ENCODE measurements around the gene GYPA. TPM values are rescaled to one million over a fixed set of nuclear protein-coding genes. Genes with fewer than 3 reads are reported as not detected.
A peak's percentile ranks its signal among the peaks of the same experiment; 100 is the strongest.
"Not testable (repeated sequence)": the region's sequence is repeated elsewhere in the genome, so short reads cannot be mapped to it uniquely, and the experiment has no call there.

GYPA gene
- total and polyA plus RNA-seq, 2 experiments from 2014 or later, result not detected

DNA sequence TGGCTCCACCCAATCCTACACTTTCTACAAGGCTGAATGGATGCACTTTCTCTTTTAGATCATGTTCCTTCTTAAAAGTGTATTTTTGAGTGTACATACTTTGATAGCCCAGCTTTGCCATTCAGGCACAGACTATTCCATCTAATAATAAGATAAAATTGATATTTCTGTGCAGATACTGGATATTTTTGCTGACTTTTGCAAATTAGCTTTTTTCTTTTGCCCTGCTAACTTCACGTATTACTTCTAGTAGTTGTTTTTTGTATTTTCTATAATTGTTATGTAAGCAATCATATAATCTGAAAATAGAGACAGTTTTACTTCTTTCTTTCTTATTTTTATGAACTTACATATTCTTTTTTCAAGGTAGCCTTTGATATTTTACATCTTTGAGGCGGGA, 13.5 kb upstream of the GYPA start:
- no peaks in the 10 kb centered on the region for H3K4me1 Mint-ChIP-seq
- H4K20me1 ChIP-seq (replicated peaks; ENCODE audit: insufficient read depth), result no peaks in the 10 kb centered on the region
- H3K79me2 ChIP-seq (replicated peaks; ENCODE audit: insufficient read depth), result no peaks in the 10 kb centered on the region
- H2AFZ ChIP-seq, result no peak overlapping the region
- no peaks in the 10 kb centered on the region for H3K4me1 ChIP-seq (ENCODE audit: insufficient read depth)
- H3K36me3 ChIP-seq (ENCODE audit: insufficient read depth), result no peaks in the 10 kb centered on the region
- H3K4me3 ChIP-seq, result no peak overlapping the region
- H3K27me3 ChIP-seq (ENCODE audit: insufficient read depth), result no peaks in the 10 kb centered on the region
- H3K27ac Mint-ChIP-seq, result no peak overlapping the region
- peaks cover 10% of the 10 kb centered on the region for H3K27me3 Mint-ChIP-seq (ENCODE audit: insufficient read depth, low read depth, poor library complexity)
- DNase-seq (ENCODE audit: low spot score) (no peak), ATAC-seq (no peak)
- no peaks in the 10 kb centered on the region for H3F3A ChIP-seq (replicated peaks; ENCODE audit: low read depth)
- H3K9me3 Mint-ChIP-seq, result peaks cover 66% of the 10 kb centered on the region
- no peak overlapping the region for H3K4me2 ChIP-seq
- H3K4me3 Mint-ChIP-seq, result no peak overlapping the region
- TF ChIP-seq STAT1 (IDR thresholded peaks at IDR 0.05; ENCODE audit: unreplicated experiment), result no peak
- TF ChIP-seq ZNF114 (CRISPR knock-in tag; IDR thresholded peaks at IDR 0.05), result no peak
- H3K9me2 ChIP-seq (ENCODE audit: insufficient read depth), result no peaks in the 10 kb centered on the region
- peaks cover 22% of the 10 kb centered on the region for H3K36me3 Mint-ChIP-seq (ENCODE audit: low read depth)
- H3K27ac ChIP-seq (ENCODE audit: low read depth), result no peak overlapping the region

DNA sequence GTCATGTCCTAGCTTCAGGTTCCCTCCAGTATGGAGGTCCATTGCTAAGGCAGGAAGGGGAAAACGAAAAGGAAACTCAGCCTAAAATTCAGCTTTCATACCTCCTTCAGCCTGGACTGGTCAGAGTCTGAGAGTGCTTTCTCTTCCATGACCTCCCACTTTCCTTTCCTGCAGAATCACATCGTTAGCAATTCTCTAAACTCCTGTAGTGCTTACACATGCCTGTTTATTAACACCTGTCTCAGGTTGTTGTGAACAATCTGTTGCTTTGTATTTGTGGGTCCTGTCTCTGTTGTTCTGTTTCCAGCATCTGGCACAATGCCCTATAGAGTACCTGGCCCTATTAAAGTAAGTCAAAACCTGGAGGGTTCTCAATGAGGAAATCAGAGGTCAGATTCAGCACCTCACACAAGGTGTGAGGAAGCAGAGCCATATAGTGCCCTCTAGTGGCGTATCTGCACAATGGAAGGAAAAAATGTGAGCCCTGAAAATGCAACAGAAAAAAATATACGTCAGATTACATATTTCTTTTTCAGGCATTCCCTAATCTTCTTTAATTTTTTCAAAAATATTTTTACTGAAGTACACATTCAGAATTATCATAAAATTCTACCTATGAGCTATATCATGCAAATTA, 2.3 kb upstream of the GYPA start:
- H3F3A ChIP-seq (replicated peaks; ENCODE audit: low read depth); H3K79me2 ChIP-seq (replicated peaks; ENCODE audit: insufficient read depth); H3K4me1 Mint-ChIP-seq; H3K27me3 ChIP-seq (ENCODE audit: insufficient read depth); H3K27me3 Mint-ChIP-seq (ENCODE audit: insufficient read depth, low read depth, poor library complexity); H4K20me1 ChIP-seq (replicated peaks; ENCODE audit: insufficient read depth); H3K4me2 ChIP-seq; H3K36me3 Mint-ChIP-seq (ENCODE audit: low read depth); H3K9me3 Mint-ChIP-seq; H3K4me1 ChIP-seq (ENCODE audit: insufficient read depth); H3K4me3 Mint-ChIP-seq; H2AFZ ChIP-seq; H3K27ac Mint-ChIP-seq; H3K36me3 ChIP-seq (ENCODE audit: insufficient read depth); H3K27ac ChIP-seq (ENCODE audit: low read depth); H3K4me3 ChIP-seq; H3K9me2 ChIP-seq (ENCODE audit: insufficient read depth): not testable (repeated sequence)
- TF ChIP-seq, protein P1, sequence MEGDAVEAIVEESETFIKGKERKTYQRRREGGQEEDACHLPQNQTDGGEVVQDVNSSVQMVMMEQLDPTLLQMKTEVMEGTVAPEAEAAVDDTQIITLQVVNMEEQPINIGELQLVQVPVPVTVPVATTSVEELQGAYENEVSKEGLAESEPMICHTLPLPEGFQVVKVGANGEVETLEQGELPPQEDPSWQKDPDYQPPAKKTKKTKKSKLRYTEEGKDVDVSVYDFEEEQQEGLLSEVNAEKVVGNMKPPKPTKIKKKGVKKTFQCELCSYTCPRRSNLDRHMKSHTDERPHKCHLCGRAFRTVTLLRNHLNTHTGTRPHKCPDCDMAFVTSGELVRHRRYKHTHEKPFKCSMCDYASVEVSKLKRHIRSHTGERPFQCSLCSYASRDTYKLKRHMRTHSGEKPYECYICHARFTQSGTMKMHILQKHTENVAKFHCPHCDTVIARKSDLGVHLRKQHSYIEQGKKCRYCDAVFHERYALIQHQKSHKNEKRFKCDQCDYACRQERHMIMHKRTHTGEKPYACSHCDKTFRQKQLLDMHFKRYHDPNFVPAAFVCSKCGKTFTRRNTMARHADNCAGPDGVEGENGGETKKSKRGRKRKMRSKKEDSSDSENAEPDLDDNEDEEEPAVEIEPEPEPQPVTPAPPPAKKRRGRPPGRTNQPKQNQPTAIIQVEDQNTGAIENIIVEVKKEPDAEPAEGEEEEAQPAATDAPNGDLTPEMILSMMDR (conservative IDR thresholded peaks at IDR 0.05; ENCODE audit: low read depth in 2 of 2), result peak; percentile 81
- ATAC-seq, result peak; percentile 92
- peak; percentile 62 for DNase-seq (ENCODE audit: low spot score)

DNA sequence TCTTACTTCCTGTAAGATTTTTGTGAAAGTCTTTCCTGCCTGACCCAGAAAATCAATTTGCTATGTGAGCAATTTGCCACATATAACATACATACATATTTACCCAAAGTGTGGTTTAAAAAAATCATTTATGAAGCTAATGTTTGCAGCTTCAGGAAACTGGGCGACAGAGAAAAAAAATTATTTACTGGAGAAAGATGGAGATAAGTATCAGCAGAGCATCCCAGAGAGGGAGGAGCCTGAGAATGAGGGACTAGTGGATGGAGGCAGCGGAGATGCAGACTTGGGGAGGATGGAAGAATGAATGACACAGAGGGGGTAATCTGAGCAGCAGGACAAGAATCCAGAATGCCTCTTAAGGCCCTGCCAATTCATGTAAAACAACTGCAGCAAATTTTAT, 975 bp upstream of the GYPA start:
- Histone ChIP-seq H3K27ac (ENCODE audit: low read depth) (no peak overlapping the region), H2AFZ (no peak overlapping the region), H3K79me2 (replicated peaks; ENCODE audit: insufficient read depth) (no peaks in the 10 kb centered on the region), H3K4me2 (no peak overlapping the region), H4K20me1 (replicated peaks; ENCODE audit: insufficient read depth) (no peaks in the 10 kb centered on the region), H3F3A (replicated peaks; ENCODE audit: low read depth) (no peaks in the 10 kb centered on the region), H3K36me3 (ENCODE audit: insufficient read depth) (no peaks in the 10 kb centered on the region), H3K9me2 (ENCODE audit: insufficient read depth) (no peaks in the 10 kb centered on the region), H3K4me1 (ENCODE audit: insufficient read depth) (no peaks in the 10 kb centered on the region), H3K27me3 (ENCODE audit: insufficient read depth) (no peaks in the 10 kb centered on the region), H3K4me3 (no peak overlapping the region)
- Mint-ChIP-seq H3K4me1 (0 out of 3 replicates have a peak, but pooled peaks cover 2% of the 10 kb centered on the region), H3K36me3 (ENCODE audit: low read depth) (no peaks in the 10 kb centered on the region), H3K27me3 (ENCODE audit: insufficient read depth, low read depth, poor library complexity) (no peaks in the 10 kb centered on the region), H3K27ac (no peak overlapping the region), H3K9me3 (no peaks in the 10 kb centered on the region), H3K4me3 (no peak overlapping the region)
- DNase-seq (ENCODE audit: low spot score) (no peak), ATAC-seq (no peak)
- TF ChIP-seq, protein P1 (conservative IDR thresholded peaks at IDR 0.05; ENCODE audit: low read depth in 2 of 2), result no peak
- TF ChIP-seq JUNB (IDR thresholded peaks at IDR 0.05; ENCODE audit: unreplicated experiment), result no peak
- no peak for TF ChIP-seq ZNF114 (CRISPR knock-in tag; IDR thresholded peaks at IDR 0.05)
- TF ChIP-seq, protein P2, sequence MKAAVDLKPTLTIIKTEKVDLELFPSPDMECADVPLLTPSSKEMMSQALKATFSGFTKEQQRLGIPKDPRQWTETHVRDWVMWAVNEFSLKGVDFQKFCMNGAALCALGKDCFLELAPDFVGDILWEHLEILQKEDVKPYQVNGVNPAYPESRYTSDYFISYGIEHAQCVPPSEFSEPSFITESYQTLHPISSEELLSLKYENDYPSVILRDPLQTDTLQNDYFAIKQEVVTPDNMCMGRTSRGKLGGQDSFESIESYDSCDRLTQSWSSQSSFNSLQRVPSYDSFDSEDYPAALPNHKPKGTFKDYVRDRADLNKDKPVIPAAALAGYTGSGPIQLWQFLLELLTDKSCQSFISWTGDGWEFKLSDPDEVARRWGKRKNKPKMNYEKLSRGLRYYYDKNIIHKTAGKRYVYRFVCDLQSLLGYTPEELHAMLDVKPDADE (IDR thresholded peaks at IDR 0.05), result no peak
- TF ChIP-seq NANOG (IDR thresholded peaks at IDR 0.05; ENCODE audit: borderline replicate concordance), result no peak
- no peak for TF ChIP-seq ZNF331 (CRISPR knock-in tag; IDR thresholded peaks at IDR 0.05; ENCODE audit: low read depth)
- TF ChIP-seq EZH2 (IDR thresholded peaks at IDR 0.05; ENCODE audit: low read depth, unreplicated experiment), result no peak
- TF ChIP-seq STAT1 (IDR thresholded peaks at IDR 0.05; ENCODE audit: unreplicated experiment), result no peak

Data from GM23338 (cell line).